Parathyroid adenoma (tissue), 2 donors: ENCODE results near the gene HDAC4.

Source experiments
- H2AFZ ChIP-seq: fragments of 300-600 bp; sonication (generic); one replicate; pipeline ENCODE4 v1.7.0; 2017; ENCODE audit warnings: antibody characterized with exemption, mild to moderate bottlenecking
- H3K27ac ChIP-seq: fragments of 300-600 bp; sonication (generic); one replicate; pipeline ENCODE4 v1.7.0; 2017
- H3K27me3 ChIP-seq: fragments of 300-600 bp; sonication (generic); one replicate; pipeline ENCODE4 v1.7.0; 2017; ENCODE audit warnings: low read length; ENCODE audit not compliant: control insufficient read depth, insufficient read depth
- H3K36me3 ChIP-seq: fragments of 300-600 bp; sonication (generic); one replicate; pipeline ENCODE4 v1.7.0; 2017; ENCODE audit warnings: low read length; ENCODE audit not compliant: control insufficient read depth, insufficient read depth
- H3K4me1 ChIP-seq: fragments of 300-600 bp; sonication (generic); one replicate; pipeline ENCODE4 v1.7.0; 2017; ENCODE audit warnings: control low read depth
- H3K4me2 ChIP-seq: fragments of 300-600 bp; sonication (generic); one replicate; pipeline ENCODE4 v1.7.0; 2017; ENCODE audit warnings: low read length
- H3K4me3 ChIP-seq: fragments of 300-600 bp; sonication (generic); one replicate; pipeline ENCODE4 v1.7.0; 2017; ENCODE audit warnings: low read depth, low read length
- H3K79me2 ChIP-seq: fragments of 300-600 bp; sonication (generic); one replicate; pipeline ENCODE4 v1.7.0; 2017; ENCODE audit warnings: control low read depth
- H3K9ac ChIP-seq: fragments of 300-600 bp; sonication (generic); one replicate; pipeline ENCODE4 v1.7.0; 2017; ENCODE audit warnings: mild to moderate bottlenecking
- H3K9me3 ChIP-seq: fragments of 300-600 bp; sonication (generic); one replicate; pipeline ENCODE4 v1.7.0; 2017; ENCODE audit warnings: low read length; ENCODE audit not compliant: control insufficient read depth
- CTCF ChIP-seq: fragments of 300-600 bp; sonication (generic); IDR thresholded peaks from one replicate; pipeline ENCODE4 v1.7.0; 2017; ENCODE audit warnings: antibody characterized with exemption, mild to moderate bottlenecking
- donor health status: primary hyperparathyroidism.

HDAC4 gene

DNA sequence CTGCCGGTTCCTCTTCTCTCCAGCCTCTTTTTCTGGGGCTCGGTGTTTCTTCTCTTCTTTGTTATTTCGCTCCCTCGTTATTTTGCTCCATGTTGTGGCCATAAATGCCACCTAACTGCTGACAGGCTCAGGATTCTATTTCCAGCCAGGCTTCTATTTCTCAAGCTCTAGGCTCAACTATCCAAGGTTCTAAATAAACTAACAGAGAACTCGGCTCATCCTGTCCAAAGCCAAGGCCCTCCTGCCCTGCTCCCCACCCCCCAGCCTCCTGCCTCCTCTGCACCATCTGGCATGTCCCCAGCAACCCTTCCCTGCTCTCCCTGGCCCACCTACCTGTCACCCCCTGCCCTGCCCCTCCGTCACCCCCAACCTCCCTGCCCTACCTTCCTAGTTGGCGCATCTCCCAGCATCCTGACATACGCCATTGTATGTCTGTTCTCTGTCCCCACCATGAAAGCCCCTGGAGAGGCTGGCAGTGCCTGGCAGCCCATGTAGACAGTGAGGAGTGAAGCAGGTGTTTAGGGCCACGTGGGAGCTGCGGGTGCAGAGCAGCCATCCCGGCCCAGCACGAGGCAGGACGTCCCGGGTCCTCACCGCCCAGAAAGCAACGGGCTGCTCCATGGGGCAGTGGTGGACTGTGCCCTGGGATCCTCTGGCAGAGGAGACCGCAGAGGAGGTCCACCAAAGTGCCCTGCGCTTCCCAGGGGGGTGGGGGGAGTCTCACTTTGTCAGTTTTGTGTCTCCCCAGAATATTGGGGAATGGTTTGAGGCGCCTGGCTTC is 366.1 kb downstream of the HDAC4 start:
- H3K27me3 ChIP-seq = no peaks in the 10 kb centered on the region
- no peaks in the 10 kb centered on the region for H3K36me3 ChIP-seq
- no peak overlapping the region for H3K4me3 ChIP-seq
- no peaks in the 10 kb centered on the region for H3K9me3 ChIP-seq
- no peak for TF ChIP-seq CTCF
- H3K4me2 ChIP-seq = no peak overlapping the region
- H3K79me2 ChIP-seq = no peaks in the 10 kb centered on the region
- no peaks in the 10 kb centered on the region for H3K4me1 ChIP-seq
- H2AFZ ChIP-seq = no peak overlapping the region
- H3K9ac ChIP-seq = no peak overlapping the region
- H3K27ac ChIP-seq = no peak overlapping the region

- H3K27ac ChIP-seq = no peak overlapping the region
- H3K9ac ChIP-seq = no peak overlapping the region
- no peaks in the 10 kb centered on the region for H3K9me3 ChIP-seq
- no peaks in the 10 kb centered on the region for H3K27me3 ChIP-seq
- no peak for TF ChIP-seq CTCF
- no peaks in the 10 kb centered on the region for H3K4me1 ChIP-seq
- H3K4me3 ChIP-seq = no peak overlapping the region
- no peak overlapping the region for H3K4me2 ChIP-seq
- no peak overlapping the region for H2AFZ ChIP-seq
- no peaks in the 10 kb centered on the region for H3K36me3 ChIP-seq
- no peaks in the 10 kb centered on the region for H3K79me2 ChIP-seq
These were observed 366.8 kb downstream of the HDAC4 start for GRCh38 chr2:239033801-239034560.

DNA sequence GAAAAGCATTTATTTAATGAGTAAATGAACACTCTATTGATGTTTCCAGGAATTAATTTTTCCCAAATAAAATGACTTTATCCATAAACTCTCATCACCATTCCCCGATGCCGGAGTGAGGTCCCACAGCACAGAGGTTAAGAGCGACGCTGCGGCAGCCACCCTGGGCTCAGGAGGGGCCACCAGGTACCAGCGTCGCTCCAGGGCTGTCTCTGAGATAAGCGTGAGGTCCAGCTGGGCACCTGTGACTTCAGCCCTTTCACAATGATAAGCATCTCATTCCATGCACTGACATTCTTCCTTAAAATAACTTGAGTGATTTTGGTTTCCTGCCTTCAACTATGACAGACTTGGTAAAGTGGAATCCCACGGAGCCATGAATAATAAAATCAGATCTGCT is 370.9 kb downstream of the HDAC4 start:
- Histone ChIP-seq H3K36me3 (no peaks in the 10 kb centered on the region), H2AFZ (no peak overlapping the region), H3K4me1 (no peaks in the 10 kb centered on the region), H3K27me3 (no peaks in the 10 kb centered on the region), H3K4me2 (no peak overlapping the region), H3K79me2 (no peaks in the 10 kb centered on the region), H3K9ac (no peak overlapping the region), H3K9me3 (no peaks in the 10 kb centered on the region), H3K4me3 (no peak overlapping the region), H3K27ac (no peak overlapping the region)
- TF ChIP-seq CTCF = no peak

DNA sequence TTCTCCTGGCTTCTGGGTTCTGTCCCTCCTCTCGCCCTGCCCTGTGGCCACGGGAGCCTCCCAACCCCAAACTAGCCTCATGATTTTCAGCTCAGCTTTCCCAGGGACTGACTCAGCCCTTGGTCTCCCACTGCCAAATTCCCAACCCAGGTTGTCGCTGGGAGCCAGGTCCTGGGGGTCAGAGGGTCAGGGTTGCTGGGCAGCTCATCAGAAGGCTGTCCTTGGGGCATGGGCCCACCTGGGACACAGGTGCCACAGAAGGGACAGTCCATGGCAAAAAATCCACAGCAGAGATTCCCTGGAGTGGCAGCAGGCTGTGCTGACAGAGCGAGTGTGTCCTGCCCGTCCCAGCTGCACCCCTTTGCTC is 372.6 kb downstream of the HDAC4 start:
- H3K4me1 ChIP-seq = no peaks in the 10 kb centered on the region
- H3K4me3 ChIP-seq = no peak overlapping the region
- H3K27ac ChIP-seq = no peak overlapping the region
- H2AFZ ChIP-seq = no peak overlapping the region
- H3K36me3 ChIP-seq = no peaks in the 10 kb centered on the region
- no peak overlapping the region for H3K4me2 ChIP-seq
- H3K79me2 ChIP-seq = no peaks in the 10 kb centered on the region
- H3K27me3 ChIP-seq = no peaks in the 10 kb centered on the region
- TF ChIP-seq CTCF = no peak
- H3K9me3 ChIP-seq = no peaks in the 10 kb centered on the region
- H3K9ac ChIP-seq = no peak overlapping the region
